ENCODE results near the gene FUT8.

Gene FUT8

DNA sequence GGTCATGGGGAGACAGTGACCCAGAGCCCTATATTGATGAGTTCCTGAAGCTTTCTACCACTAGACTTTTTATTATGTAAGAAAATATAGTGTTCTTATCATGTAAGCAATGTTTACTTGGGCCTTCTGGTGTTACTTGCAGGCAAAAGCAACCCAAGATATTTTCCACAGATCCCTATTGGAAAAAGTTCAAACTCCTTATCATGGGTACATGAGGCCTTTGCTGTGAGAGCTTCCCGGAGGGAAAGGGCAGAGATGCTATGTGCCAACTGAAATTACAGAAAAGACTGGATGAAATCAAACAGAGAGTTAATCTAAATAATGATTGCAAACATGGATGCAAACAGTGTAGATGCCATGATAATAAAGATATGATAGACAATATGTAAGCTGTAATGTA is 361.5 kb downstream of the FUT8 start:
- no peak for DNase-seq (ENCODE audit: low read depth)

DNA sequence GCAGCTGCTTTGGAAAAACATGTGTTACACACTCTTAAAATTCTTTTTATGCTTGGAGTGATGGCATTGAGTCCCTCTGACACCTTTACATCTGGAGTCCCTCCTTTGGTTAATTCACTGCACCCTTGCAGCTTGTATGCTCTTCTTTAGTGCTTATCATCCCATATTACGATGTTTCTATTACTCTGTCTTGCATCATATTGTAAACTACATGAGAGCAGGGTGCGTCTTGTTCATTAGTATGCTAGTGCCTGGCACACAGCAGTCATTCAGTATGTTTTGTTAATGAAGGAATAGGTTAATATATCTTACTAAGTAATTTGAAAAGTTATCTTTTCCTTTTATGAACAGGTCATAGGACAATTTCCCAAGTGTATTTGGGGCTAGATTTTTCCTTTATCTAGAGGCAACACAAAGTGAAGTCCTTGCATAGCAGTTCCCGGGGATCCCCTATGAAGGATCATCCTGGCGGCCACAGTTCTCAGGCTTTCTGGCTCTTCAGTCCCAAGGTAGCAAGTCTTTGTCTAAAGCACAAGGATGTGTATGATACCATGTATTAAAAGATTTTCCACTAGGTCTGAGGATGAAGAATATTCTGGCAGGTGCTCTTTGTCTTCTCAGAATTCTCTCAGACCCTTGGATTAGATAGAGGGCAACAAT is 363.8 kb downstream of the FUT8 start:
- DNase-seq (ENCODE audit: low read depth): no peak

DNA sequence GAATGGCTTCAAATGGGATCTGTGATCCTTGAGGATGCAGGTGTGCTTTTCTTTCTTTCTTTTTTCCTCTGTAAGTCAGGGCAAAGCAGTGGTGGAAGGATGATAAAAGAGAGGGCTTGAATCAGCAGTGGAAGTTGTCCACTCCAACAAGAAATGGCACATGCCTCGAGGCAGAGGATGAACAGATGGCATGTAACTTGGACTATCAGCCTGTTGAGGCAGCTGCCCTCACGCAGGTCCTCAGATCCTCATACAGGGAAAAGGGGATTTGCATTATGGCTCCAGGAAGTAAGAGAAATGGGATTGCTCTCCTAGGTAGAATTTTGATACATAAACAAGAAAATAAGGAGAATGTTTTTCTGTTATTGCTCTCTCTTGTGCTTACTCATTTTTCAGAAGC is 368.0 kb downstream of the FUT8 start:
- DNase-seq (ENCODE audit: low read depth): no peak

DNA sequence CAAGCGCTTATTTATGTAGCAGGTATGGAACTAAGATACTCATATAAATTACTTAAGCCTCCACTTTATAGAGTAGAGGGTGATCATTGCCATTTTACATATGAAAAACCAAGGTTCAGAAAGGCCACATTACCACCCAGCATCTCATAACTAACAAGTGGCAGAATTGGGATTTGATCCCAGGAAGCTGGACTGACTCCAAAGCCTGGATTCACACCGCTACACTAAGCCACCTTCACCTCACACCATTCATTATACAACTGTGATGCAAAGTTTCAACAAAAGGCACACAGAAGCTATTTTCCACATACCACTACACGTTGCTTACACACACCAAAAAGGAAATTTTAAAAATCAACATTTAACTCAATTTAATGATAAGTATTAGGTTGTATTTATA is 370.6 kb downstream of the FUT8 start:
- no peak for DNase-seq (ENCODE audit: low read depth)

DNA sequence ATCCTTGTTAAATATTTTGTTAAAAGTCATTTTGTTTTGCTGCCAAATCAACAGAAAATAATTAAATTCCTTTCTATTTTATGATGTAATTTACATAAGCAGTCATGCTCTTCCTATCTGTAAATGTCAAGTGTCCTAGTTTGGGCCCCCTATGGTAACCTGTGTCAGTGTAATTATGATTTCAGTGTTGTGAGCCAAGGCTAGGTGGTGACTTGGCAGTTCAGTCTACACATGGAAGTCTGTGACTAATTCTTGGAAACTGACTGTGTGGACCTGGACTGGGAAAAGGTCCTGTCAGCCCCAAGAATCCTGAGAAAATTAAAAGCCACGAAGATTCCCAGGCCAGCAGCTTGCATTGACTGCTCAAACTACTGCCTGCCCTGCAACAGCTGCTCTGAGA is 371.0 kb downstream of the FUT8 start:
- DNase-seq (ENCODE audit: low read depth): no peak

DNA sequence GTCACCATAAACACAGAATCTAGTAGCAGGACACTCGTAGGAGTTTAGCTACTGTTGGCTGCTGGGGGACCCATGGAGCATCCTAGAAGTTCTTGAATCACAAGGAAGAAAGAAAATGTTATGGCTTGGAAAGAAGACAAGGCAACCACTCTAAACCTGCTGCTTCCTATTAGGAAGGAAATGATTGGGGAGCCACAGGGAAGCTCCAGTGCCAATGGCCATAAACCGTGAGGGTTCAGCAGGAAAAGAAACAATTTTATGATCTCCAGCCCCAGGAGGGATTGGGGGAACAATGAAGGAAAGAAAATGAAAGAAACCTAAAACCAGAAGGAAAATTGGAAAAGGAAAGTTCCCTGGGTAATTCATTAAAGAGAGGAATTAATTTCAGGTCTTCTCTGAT is 372.0 kb downstream of the FUT8 start:
- no peak for DNase-seq (ENCODE audit: low read depth)

DNA sequence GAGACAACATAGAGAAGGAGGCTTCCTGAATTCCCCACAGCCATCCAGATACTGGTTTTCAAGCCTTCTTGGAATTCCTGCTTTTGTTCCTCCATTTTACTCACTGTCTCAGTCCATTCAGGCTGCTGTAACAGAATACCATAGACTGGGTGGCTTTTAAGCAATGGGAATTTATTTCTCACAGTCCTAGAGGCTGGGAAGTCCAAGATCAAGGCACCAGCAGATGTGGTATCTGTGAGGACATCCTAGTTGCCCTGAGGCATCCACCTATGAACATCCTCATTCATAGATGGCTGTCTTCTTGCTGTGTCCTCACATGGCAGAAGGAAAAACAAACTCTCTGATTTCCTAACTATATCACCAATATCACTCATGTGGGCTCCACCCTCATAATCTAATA is 374.9 kb downstream of the FUT8 start:
- DNase-seq (ENCODE audit: low read depth): no peak

DNA sequence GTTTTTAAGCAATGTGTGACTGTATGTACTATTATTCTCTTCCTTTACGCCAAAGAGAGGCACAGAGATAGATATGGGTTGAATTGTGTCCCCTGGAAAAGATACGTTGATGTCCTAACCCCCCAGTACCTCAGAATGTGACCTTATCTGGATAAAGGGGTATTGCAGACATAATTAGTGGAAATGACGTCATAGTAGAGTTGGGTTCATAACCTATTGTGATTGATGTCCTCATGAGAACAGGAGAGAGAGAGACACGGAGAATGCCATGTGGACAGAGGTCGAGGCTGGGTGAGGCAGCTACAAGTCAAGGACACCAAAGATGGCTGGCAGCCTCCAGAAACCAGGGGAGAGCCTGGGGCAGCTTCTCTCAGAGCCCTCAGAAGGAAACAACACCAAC is 376.3 kb downstream of the FUT8 start:
- no peak for DNase-seq (ENCODE audit: low read depth)

DNA sequence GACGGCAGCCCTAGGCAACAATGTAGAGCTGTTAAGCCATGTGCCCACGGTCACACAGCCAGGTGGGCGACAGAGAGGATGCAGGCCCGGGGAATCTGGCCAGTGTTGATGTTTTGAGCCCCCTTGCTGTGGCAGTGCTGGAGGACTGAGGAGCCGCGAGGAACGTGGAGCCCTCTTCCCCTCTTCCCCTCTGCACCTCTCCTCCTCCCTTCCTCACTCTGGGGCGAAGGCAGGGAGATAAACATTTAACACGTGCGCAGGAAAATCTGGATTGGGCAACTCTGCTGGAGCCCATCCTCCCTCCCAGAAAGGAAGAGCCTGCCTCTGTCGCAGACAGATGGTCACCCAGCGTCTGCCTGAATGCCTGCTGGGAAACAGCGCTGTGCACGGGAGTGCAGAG is 376.8 kb downstream of the FUT8 start:
- DNase-seq (ENCODE audit: low read depth): no peak

DNA sequence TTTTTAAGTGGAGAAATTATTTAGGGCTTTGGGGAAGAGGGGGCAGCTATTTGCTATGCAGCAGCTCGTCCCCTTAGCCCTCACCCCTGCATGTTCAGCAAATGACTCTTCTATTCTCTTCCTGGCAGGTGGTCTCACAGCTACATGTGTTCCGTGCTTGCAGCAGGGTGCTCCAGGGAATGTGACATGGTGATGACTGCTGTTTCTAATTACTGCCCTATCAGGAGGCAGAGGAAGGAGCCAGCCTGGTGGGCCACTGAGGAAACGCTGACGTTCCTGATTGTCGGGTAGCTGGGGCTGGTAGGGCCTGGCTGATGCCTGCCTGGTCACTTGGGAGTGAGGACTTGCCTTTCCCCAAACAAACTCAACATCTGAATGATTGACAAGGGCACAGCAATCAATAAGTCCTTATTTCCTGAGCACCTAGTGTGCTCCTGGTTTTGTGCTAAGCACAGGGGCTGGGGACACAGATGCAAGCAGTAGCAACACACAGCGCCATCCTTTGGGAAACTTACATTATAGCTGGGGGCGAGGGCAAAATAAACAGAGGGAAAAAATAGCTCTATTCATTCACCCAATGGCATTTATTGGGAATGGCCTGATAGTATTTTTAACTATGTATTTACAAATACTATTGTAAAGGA is 377.8 kb downstream of the FUT8 start:
- no peak for DNase-seq (ENCODE audit: low read depth)

DNA sequence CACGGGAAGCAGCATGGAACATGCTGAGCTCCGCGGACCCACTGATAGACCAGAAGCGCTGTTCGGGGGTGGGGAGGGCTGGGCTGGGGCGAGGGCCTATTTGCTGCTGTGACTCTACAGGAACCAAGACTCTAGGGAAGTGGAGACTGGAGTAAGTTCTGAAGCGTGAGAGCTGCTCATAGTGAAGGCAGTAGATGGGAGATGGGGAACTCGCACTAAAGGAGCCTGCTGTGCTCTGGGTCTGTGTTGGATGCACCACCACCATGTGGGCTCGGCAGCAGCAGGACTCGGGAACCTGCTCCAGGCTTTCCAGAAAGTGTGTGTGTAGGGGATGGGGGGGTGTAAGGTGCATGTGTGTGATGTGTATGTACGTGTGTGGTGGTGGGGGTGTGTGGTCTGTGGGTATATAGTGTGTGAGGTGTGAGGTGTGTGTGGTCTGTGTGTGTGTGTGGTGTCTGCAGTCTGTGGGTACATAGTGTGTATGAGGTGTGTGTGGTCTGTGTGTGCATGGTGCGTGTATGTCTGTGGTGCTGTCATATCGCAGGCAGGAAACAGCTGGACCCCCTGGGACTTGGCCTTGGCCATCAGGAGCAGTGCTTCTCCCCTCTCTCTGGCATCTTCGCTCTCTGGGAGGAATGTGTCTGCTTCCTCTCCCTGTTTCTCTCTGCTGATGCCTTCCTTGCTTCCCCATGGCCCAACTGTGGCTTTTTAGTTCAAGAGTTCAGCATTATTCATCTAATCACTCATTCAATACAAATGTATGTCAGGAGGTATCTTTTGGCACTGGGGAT is 378.9 kb downstream of the FUT8 start:
- no peak for DNase-seq (ENCODE audit: low read depth)

DNA sequence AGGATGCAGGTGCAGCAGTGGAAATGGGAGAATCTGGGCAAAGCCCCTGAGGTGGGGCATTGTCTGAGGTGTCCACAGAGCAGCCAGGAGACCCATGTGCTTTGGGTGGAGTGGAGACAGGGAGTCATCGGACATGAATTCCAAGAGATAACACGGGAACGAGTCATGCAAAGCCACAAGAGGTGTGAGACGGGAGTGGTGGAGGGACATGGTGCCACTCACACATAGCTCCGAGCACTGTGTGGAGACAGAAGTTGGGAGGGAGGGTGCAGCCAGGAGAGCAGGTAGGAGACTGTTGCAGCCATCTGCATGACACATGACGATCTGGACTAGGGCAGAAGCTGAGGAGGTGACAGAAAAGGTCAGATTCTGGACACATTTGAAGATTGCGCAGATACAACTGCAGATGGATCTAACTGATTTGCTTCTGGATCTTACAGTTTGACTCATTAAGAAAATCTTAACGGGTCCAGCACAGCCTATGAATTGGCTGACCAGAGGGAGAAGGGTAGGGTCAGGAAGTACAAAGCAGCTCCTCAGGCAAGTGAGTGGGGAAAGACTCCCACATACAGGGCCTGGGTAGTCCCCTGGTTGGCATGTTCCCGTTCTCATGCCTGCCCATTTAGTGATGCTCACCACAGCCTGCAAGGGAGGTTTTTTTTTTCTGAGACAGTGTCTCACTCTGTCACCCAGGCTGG is 379.8 kb downstream of the FUT8 start:
- DNase-seq (ENCODE audit: low read depth): no peak

Measured in GM04503 (cell line).